Activated CD4-positive, alpha-beta T cell treated with anti-CD3 and anti-CD28 coated beads, Interleukin-2, amount 50 U/mL, for 24 hours (primary cell): Measurements from ENCODE around the gene PTPN5.
"Not testable (repeated sequence)": the region's sequence is repeated elsewhere in the genome, so short reads cannot be mapped to it uniquely, and the experiment has no call there.

Source experiments
- DNase-seq, 2 donors: peaks; one replicate each; pipeline ENCODE4 v3.0.0-alpha.2; 2020; ENCODE audit warnings: low read depth in 1 of 2, low spot score in 1 of 2

PTPN5 gene

DNA sequence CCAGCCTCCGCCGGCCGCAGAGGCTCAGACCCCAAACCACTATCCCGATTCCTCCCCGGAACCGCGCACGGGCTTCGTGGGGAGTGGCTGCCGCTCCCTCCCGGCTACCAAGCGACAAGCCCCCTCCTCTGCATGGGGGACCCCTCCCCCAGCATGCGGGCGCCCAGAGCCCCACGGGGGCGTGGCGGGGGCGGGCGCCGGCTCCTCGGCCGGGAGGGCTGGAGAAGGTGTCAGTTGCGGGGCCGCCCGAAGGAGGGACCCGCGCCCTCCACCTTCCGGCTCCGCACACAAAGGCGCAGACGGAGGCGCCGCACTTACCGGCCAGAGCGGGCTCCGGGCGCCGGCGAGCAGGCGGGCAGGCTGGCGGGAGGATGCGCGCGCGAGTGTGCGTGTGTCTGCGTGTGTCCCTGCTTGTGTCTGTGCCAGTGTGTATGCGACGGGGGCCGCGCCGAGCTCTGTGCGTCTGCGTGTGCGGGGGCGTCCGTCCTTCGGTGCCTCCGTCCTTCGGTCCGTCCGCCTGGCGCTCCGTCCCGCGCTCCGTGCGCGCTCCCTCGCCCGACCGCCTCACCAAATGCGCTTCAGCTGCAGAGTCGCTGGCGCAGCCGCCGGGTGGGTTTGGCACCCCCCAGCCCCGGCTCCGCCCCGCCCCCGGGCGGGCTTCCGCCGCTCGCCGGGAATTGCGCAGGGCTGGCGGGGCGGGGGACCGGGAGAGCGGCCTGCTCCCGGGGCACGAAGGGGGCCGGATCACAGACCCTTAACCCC lies at the start of gene PTPN5:
Gene PTPN5 (minus strand): TSS at position 592 of the 762 bp plus-strand sequence. CDS start 19,840 bp downstream, outside the sequence.
- no peak for DNase-seq

- DNase-seq, result no peak
These were observed 44.8 kb upstream of the PTPN5 start for GRCh38 chr11:18836417-18836816.

DNA sequence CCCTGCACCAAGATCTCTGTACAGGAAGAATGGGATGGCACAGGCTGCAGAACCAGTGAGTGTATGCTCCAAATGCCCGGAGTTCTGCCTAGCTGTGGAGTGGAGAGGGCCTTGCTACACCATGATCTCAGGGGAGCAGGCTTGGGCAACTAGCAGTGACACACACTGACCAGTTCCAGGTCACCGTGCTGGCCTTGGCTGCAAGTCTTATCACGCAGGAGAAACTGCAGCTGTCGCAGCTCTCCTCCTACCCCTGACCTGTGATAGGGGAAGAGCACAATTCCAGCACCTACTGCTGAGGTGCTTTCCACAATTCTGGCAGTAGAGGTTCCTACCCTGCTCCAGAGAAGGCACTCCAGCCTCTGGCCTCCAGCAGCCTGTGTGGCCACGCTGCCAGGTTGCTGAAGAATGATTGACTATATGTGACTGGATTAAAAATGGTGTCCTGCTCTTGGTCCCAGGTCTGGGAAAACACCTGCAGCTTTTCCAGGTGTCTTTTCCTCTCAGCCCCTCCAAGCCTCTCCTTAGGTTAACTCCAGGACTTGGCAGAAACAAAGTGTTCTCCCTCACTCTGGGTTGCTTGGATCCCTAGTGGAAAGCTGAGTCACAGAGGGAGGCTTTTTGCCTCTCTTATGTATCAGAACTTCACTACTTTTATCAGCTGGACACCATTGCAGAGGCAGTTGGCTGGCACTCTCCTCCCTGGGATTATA lies 43.3 kb upstream of the PTPN5 start:
- no peak for DNase-seq

DNA sequence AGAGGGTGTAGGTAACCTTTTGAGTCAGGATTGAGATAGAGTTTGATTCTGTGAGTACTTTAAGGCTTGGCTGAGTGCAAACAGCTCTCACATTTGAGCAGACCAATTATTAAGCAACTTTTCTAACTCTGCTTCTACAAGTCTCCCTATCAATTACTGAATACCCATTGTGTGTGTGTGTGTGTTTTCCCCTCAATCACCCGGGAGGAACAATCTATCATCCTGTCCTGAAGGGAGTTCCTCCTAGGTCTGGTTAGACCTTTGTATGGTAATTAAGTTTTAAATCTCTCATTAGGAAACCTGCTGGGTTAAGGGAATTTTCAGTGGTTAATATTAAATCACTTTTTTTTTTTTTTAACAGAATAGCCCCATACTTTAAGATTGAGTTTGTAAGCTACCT lies 28.6 kb upstream of the PTPN5 start:
- not testable (repeated sequence) for DNase-seq

DNA sequence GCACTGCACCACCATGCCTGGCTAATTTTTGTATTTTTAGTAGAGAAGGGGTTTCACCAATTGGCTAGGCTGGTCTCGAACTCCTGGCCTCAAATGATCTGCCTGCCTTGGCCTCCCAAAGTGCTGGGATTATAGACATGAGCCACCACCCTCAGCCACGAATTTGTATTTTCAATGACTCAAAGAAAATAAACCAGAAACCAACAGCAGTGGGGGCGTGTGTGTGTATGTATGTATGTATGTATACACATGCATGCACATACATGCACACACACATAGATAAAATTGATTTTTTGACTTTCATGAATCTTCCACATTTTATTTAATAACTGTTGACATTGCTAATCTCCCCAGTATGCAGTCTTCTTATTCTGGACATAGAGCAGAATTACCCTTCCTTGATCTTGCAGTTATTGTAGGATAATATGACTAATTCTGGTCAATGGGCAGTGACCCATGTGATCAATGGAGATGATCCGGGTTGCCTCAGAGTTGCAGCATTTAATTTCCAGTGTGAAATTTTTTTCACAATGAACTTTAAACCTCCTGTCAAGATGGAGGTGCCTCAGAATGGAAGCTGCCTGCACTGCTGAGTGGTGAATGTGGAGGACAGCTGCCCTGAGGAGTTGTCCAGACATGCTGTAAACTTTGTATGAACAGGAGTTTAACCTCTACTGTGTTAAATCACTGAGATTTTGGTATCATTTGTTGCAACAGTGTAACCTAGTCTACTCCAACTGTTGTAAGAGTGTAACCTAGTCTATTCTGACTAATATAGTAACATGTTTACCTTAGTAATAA lies 12.8 kb upstream of the PTPN5 start:
- DNase-seq, result no peak

DNA sequence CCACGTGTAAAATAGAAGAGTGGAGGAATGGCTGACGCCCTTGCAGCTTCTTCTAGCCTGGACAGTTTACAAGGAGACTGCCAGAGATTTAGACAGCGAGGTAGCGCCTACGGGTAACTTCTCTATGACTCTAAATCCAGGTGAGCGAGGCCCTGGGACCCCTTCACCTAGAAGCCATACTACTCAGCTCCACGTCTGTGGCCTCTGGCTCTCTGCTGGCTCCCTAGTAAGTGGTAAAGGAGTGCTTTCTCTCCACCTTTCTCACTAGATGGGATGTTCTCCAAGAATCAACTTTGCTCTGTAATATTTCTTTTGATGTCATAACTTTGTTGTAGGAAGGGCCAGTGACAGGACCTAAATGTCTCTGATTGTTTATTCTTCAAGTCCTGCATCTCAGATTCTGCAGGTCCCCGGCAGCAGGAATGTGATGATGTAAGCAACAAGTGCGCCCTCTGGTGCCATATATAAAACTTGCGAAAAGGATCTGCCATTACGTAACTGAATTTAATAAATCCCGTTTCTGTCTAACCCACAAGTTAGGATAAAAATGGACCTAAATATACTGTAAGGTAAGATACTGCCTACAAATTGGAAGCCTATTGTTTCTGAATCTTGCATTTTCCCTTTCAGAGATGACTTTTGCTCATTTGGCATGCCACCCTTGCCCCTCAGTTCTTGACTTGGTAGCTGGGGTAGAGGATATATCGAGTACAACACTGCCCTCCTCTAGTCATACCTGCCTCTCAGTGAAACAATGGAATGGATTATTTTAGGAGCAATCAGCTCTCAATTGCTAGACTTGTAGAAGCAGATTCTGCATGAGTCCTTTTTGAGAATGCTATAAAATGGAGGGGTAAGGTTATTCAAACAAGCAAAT lies 11.0 kb upstream of the PTPN5 start:
- DNase-seq, result peak in 1 of 2 donors; percentile 21

GRCh38 chr11:18798799-18799469 lies 7.3 kb upstream of the PTPN5 start:
- DNase-seq, result no peak

- DNase-seq, result no peak
These were observed 3.4 kb upstream of the PTPN5 start for GRCh38 chr11:18794956-18795355.

DNA sequence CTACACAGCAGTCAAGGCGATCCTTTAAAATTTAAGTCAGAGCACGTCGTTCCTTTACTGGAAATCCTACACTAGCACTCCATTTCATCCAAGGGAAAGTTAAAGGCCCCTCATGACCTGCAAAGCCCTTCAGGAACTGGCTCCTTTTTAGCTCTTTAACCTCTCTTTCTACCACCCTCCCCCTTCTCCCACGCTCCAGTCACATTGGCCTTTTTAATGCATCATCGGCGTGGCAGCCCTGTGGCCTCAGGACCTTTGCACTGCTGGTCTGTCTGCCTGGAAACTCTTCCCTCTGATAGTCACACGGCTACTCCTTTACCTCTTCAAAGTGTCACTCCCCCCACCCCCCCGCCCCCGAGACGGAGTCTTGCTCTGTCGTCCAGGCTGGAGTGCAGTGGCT lies 1.2 kb upstream of the PTPN5 start:
- no peak for DNase-seq

DNA sequence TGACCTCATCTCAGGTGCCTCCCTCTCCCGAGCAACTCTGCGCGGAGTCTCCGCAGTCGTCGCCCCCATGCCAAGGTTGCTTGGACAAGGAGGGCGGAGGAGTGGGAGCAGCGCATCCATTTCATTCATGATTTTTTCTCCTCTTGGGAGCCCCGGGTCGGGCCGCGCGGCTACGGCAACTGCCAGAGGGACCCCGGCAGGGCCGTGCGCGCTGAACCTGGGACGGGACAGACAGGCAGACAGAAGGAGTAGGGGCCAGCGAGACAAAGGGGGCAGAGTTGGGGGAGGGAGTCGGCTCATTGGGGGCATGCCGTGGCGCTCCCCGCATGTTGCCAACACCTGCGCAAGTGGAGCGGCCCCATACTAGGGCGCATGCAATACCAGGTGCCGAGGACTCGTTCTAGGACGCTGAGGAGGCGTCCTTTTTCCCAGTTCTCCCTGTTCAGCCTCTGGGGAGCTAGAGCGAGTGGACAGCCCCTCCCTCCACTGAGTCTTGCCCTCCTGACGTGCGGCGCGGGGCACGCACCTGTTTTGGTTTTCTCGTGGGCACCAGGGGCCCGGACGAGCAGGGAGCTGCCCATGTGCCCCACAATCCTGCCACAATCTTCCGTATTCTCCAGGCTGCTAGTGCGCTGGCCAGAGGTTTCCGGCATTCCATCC lies 501 bp upstream of the PTPN5 start:
- DNase-seq, result no peak

DNA sequence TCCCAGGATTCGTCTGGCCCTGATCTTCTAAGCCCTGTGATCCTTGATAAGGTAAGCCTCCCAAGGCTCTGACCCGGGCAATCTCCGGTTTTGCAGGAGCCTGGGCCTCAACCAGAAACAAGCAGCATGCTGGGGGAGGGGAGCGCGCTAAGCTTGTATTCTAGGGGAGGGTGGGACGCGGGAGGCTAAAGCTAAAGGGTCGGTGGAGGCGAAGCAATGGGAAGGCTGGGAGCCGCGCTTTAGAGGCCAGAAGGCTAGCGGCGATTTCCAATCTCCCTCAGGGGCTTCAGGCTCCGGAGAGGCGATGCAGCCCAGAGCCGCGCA lies 753 bp downstream of the PTPN5 start:
- DNase-seq, result no peak

- DNase-seq, result no peak
These were observed 1.7 kb downstream of the PTPN5 start for GRCh38 chr11:18789942-18790341.

- DNase-seq, result no peak
These were observed 6.2 kb downstream of the PTPN5 start for GRCh38 chr11:18785411-18785810.

DNA sequence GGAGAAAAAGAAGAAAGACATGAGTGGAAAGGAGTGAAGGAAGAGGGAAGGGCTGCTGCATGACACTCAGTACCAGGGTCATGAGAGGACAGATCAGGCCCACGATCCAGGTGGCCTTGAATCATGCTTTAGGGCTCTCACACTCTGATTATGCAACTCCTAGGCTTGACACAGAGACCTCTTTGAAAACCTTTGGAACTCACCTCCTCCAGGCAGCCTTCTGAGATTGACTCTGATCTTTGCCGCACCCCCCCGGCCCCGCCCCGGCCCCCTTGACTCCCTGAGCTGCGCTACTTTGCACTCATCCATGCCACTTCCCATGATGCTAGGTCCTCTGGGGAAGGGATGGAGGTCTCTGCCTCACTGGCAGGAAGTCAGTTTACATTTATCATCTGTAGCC lies 10.7 kb downstream of the PTPN5 start:
- no peak for DNase-seq

DNA sequence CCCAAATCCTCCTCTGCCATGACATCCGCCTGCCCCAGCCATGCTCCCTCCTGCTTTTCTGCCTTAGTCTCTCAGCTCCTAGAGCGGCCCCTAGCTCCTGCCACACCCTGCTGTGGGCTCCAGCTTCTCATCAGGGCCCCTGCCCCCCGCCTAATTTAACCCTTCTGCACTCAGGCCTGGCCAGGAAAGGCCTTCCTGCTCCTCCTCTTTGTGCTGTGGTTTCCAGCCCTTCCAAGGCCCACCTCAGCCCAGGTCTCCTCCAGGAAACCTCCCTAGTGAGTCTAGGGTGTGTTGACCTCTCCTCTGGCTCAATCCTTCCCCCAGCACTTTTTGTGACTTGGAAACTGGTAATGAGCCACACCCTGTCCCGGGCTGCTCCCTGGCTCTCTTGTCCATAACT lies 11.3 kb downstream of the PTPN5 start:
- DNase-seq, result no peak

- DNase-seq, result no peak
These were observed 13.1 kb downstream of the PTPN5 start for GRCh38 chr11:18778468-18778867.

GRCh38 chr11:18776324-18776723 lies 15.3 kb downstream of the PTPN5 start:
- DNase-seq, result no peak

- peak in 1 of 2 donors; percentile 44 for DNase-seq
These were observed 15.9 kb downstream of the PTPN5 start for GRCh38 chr11:18775492-18776292.

DNA sequence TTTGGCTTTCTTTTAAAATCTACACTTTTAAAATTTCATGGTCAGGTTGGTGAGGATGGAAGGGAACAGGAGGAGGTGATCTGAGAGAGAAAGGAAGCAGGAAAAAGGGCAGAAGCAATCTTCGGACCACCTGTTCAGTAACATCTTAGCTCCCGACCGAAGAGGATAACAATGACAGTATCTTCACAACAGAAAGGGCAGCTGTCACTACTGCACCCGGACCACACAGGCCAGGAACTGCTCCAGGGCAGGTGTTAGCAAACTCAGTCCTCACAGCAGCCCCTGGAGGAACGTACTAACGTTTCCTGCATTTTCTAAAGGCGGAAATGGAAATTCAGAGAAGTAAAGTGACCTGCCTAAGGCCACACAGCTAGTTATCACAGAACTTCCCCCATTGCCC lies 16.8 kb downstream of the PTPN5 start:
- no peak for DNase-seq
